Fibroblast of lung (primary cell): Measurements from ENCODE around the gene RAC3.

Experiments
- EZH2 ChIP-seq: IDR thresholded peaks from 2 replicates; pipeline ENCODE4 v1.5.1; 2012; ENCODE audit warnings: low read length, control low read depth, mild to moderate bottlenecking; ENCODE audit errors: missing control alignments
- TF ChIP-seq, protein P1 (sequence below), 2 donors: IDR thresholded peaks in 1 of 2; conservative IDR thresholded peaks in 1 of 2; 1 replicate in 1 of 2; 2 replicates in 1 of 2; pipeline ENCODE4 v1.5.1; 2011 to 2012; ENCODE audit warnings: low read length in 2 of 2, control low read depth in 1 of 2, inconsistent platforms in 1 of 2, low read depth in 1 of 2, mild to moderate bottlenecking in 1 of 2

DNA sequence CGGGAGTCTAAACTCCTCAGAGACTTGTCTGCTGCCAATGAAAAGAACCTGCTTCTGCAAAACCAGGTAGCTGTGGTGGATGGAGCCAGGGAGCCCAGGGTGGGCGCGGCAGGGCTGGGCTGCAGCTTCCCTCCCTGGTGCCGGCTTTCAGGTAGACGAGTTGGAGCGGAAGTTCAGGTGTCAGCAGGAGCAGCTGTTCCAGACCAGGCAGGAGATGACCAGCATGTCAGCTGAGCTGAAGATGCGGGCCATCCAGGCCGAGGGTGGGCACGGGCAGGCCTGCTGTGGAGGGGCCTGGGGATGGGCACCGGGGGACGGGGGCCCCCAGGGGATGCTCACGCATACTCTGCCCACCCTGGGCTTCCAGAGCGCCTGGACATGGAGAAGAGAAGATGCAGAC is 3.2 kb upstream of the RAC3 start:
- TF ChIP-seq, protein P1, sequence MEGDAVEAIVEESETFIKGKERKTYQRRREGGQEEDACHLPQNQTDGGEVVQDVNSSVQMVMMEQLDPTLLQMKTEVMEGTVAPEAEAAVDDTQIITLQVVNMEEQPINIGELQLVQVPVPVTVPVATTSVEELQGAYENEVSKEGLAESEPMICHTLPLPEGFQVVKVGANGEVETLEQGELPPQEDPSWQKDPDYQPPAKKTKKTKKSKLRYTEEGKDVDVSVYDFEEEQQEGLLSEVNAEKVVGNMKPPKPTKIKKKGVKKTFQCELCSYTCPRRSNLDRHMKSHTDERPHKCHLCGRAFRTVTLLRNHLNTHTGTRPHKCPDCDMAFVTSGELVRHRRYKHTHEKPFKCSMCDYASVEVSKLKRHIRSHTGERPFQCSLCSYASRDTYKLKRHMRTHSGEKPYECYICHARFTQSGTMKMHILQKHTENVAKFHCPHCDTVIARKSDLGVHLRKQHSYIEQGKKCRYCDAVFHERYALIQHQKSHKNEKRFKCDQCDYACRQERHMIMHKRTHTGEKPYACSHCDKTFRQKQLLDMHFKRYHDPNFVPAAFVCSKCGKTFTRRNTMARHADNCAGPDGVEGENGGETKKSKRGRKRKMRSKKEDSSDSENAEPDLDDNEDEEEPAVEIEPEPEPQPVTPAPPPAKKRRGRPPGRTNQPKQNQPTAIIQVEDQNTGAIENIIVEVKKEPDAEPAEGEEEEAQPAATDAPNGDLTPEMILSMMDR (conservative IDR thresholded peaks at IDR 0.05 in 1 of 2, IDR thresholded peaks at IDR 0.05 in 1 of 2; ENCODE audit: low read depth in 1 of 2, low read length in 2 of 2): no peak
- no peak for TF ChIP-seq EZH2
